Kidney (tissue), 14 donors: ENCODE data around the gene GP2. TPM values are rescaled to one million over a fixed set of nuclear protein-coding genes. Genes with fewer than 3 reads are reported as not detected.

ENCODE experiments used
- DNase-seq, 5 donors: peaks; one replicate each; pipeline ENCODE4 v3.0.0-alpha.2; 2013 to 2020
- FAIRE-seq: peaks from 2 replicates; lab custom pipeline; 2012; peaks lifted over from hg19 to GRCh38; lab: Jason Lieb, UNC
- H3K27ac ChIP-seq, 2 donors: one replicate each; pipeline ENCODE4 v1.7.0; 2013; ENCODE audit warnings: low read depth in 2 of 2, low read length in 2 of 2, inconsistent platforms in 1 of 2
- H3K27me3 ChIP-seq: one replicate; pipeline ENCODE4 v1.7.1; 2013; ENCODE audit warnings: low read length, inconsistent platforms; ENCODE audit not compliant: control insufficient read depth, insufficient read depth
- H3K36me3 ChIP-seq, 3 donors: one replicate each; pipeline versions ENCODE4 v1.7.0 to v1.7.1; 2013; ENCODE audit warnings: low read length in 3 of 3, control low read depth in 1 of 3, inconsistent platforms in 1 of 3; ENCODE audit not compliant: insufficient read depth in 3 of 3, control insufficient read depth in 2 of 3
- H3K4me1 ChIP-seq, 3 donors: one replicate each; pipeline versions ENCODE4 v1.7.0 to v1.7.1; 2013; ENCODE audit warnings: low read length in 3 of 3, inconsistent platforms in 1 of 3, low read depth in 1 of 3; ENCODE audit not compliant: control insufficient read depth in 2 of 3, insufficient read depth in 2 of 3
- H3K4me3 ChIP-seq, 3 donors: one replicate each; pipeline versions ENCODE4 v1.7.0 to v1.8.1; 2013; ENCODE audit warnings: low read length in 3 of 3, control low read depth in 1 of 3, inconsistent platforms in 1 of 3
- H3K9ac ChIP-seq, 3 donors: one replicate each; pipeline versions ENCODE4 v1.7.0 to v1.7.1; 2013; ENCODE audit warnings: low read length in 3 of 3, control low read depth in 1 of 3, inconsistent platforms in 1 of 3
- H3K9me3 ChIP-seq, 3 donors: one replicate each; pipeline versions ENCODE4 v1.7.0 to v1.7.1; 2013; ENCODE audit warnings: low read length in 3 of 3, control low read depth in 1 of 3, inconsistent platforms in 1 of 3; ENCODE audit not compliant: control insufficient read depth in 2 of 3, insufficient read depth in 1 of 3
- CTCF ChIP-seq: IDR thresholded peaks from 3 replicates; pipeline ENCODE4 v1.5.1; 2012; ENCODE audit warnings: mild to moderate bottlenecking, moderate library complexity, borderline replicate concordance; ENCODE audit not compliant: insufficient read depth; ENCODE audit errors: extremely low read depth
- intact Hi-C: fragments of 100-400 bp; cut with DNase I; formaldehyde crosslinking; loops from one replicate; pipeline ENCODE4 v1.11.1; 2022
- polyA plus RNA-seq: library from polyadenylated mRNA; stranded (reverse); fragments of 350-450 nt; fragmentation: Illumina TruSeq; extraction: RNeasy Lipid Tissue Mini Kit (QIAGEN cat#74804); gene quantifications from one replicate; pipeline ENCODE4 v1.2.3, GENCODE V29; 2014; ENCODE audit warnings: low read depth, low replicate concordance; ENCODE audit not compliant: insufficient read depth
- total RNA-seq: library from RNA; stranded (reverse); fragmentation: NEBNext Ultra II Directional; extraction: Animal tissue kit (Norgen Biotek cat#: 25700); gene quantifications from one replicate; pipeline ENCODE4 v1.2.1, GENCODE V29; 2021
- donor health status: control.
- donor health status: control.
- donor health status: control.
- donor health status: control.
- donor health status: control.
- donor health status: DM: yes; HTN: yes; CAD: no.
- donor health status: Normal renal cell carcinoma (clear cell type).

Gene GP2
- total and polyA plus RNA-seq, 2 donors from 2014 or later = 0.94 to 9.3 TPM

DNA sequence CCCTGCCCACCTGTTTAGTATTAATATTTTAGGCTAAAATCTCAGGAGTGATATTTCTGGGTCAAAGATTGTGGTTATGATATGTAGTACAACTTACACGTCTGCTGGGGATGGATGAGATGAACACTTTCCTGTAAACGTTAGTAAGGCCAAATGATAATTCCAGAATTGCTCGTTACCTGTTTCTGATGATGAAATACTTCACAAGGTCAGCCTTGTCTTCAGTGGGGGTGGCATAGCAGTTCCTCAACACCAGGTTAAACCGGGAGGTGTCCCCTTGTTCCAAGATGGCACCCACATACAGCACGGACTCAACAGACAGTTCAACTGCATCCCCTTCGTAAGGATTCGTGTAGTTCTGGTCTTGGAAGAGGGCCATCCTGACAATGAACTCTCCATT is 9.3 kb downstream of the GP2 start:
- intact Hi-C loops = no loop called here
- no peaks in the 10 kb centered on the region for H3K9me3 ChIP-seq
- H3K27me3 ChIP-seq = no peaks in the 10 kb centered on the region
- H3K9ac ChIP-seq = no peak overlapping the region
- FAIRE-seq = no peak
- no peak for TF ChIP-seq CTCF
- no peak overlapping the region for H3K4me3 ChIP-seq
- H3K4me1 ChIP-seq = no peaks in the 10 kb centered on the region
- H3K36me3 ChIP-seq = no peaks in the 10 kb centered on the region
- H3K27ac ChIP-seq = no peak overlapping the region
- DNase-seq = no peak

DNA sequence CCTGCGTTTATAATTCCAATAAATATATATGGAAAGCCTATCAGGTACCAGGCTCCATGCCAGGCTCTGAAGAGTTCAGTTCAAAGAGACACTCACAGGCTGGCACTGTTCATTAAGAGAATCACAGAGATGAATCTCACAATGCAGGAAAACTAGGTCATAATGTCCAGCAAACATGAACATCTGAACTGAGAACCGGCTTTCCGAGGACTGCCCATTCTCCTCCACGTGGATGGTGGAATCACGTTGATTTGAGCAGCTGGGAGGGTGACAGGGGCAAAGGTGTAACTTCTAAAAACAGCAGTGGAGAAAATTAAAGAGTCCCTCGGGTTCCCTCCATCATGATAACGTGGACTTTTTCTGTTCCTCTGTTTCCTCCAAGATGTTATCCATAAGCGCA is 10.2 kb downstream of the GP2 start:
- Histone ChIP-seq H3K27ac (no peak overlapping the region), H3K4me1 (no peaks in the 10 kb centered on the region), H3K27me3 (no peaks in the 10 kb centered on the region), H3K9me3 (no peaks in the 10 kb centered on the region), H3K36me3 (no peaks in the 10 kb centered on the region), H3K9ac (no peak overlapping the region), H3K4me3 (no peak overlapping the region)
- intact Hi-C loops = no loop called here
- no peak for FAIRE-seq
- no peak for TF ChIP-seq CTCF
- DNase-seq = no peak

DNA sequence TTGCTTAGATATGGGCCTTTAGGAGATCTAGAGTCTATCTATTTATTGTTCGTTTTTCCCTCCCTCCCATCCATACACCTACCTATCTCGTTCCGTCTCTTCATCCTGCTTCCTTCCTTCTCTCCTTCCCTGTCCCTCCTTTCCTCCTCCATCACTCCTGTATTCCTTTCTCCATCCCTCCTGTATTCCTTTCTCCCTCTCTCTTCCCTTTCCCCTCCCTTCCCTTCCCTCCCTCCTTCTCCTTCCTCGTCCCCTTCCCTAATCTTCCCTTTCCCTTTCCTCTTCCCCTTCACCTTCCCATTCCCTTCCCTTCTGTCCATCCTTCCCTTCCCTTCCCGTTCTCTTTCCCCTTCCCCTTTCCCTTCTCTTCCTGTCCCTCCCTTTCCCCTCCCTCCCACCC is 10.6 kb downstream of the GP2 start:
- Histone ChIP-seq H3K4me3 (no peak overlapping the region), H3K9me3 (no peaks in the 10 kb centered on the region), H3K9ac (no peak overlapping the region), H3K27ac (no peak overlapping the region), H3K27me3 (no peaks in the 10 kb centered on the region), H3K36me3 (no peaks in the 10 kb centered on the region), H3K4me1 (no peaks in the 10 kb centered on the region)
- no peak for FAIRE-seq
- no peak for TF ChIP-seq CTCF
- intact Hi-C loops = no loop called here
- no peak for DNase-seq

DNA sequence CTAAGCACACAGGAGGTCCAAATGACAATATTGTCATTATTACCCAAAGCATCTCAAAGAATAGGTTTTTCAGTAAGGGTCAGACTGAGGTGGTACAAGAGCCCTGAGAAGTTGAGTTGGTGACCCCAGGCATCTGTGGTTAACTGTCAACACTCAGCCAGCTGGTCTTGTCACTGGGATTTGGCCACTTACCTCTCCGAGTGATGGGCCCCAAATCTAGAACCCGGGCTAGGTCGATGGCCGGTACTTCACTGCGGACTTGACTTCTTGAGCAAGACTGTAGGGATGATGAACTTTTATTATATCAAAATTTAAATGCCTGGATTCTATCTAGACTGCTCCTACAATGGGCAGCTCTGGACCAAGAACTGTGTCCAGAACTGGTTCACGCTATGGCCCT is 11.5 kb downstream of the GP2 start:
- no peak for TF ChIP-seq CTCF
- no peaks in the 10 kb centered on the region for H3K27me3 ChIP-seq
- H3K27ac ChIP-seq = no peak overlapping the region
- no peak for DNase-seq
- no peak overlapping the region for H3K9ac ChIP-seq
- H3K36me3 ChIP-seq = no peaks in the 10 kb centered on the region
- H3K4me1 ChIP-seq = no peaks in the 10 kb centered on the region
- H3K9me3 ChIP-seq = no peaks in the 10 kb centered on the region
- intact Hi-C loops = no loop called here
- no peak for FAIRE-seq
- no peak overlapping the region for H3K4me3 ChIP-seq
